ENCODE results near the gene MRM2. TPM values are rescaled to one million over a fixed set of nuclear protein-coding genes. Genes with fewer than 3 reads are reported as not detected.

Gene MRM2
- total and polyA plus RNA-seq, 8 donors: 9.9 to 22.3 (median 17.9) TPM

DNA sequence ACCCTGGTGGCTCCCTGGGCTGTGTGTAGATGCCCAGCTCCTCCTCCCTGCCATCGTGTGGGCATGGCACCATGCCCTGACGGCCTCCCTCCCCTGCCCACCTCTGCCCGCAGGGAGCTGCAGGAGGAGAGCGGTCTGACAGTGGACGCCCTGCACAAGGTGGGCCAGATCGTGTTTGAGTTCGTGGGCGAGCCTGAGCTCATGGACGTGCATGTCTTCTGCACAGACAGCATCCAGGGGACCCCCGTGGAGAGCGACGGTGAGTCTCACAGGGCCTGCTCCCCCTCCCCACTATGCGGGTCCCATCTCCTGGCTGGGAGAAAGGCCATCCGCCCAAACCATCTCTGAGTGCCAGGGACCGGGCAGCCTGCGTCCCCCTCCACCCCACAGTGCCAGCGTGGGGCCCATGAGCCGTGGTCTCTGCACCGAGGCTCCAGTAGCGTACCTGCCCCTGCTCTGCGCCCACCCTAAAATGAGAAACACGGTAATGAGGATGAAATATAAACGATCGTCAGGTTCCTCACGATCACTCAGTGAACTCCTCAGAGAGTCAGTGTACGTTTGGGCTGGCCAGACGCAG lies 7.8 kb upstream of the MRM2 start:
- WGBS, 5 donors: 80 to 86% (median 83%) methylated on average over 15 to 27 of the region's 27 CpGs
- no peak for DNase-seq
- Histone ChIP-seq H3K27me3 (no peaks in the 10 kb centered on the region), H3K9me3 (no peaks in the 10 kb centered on the region), H3K36me3 (peaks cover 10 to 22% (median 19%) of the 10 kb centered on the region in 4 donors), H3K4me3 (no peak overlapping the region), H3K4me1 (peaks cover 0 to 23% (median 2%) of the 10 kb centered on the region in 4 donors), H3K27ac (peak overlapping the region in 2 of 5 donors; percentile 2 to 73)
- intact Hi-C loops (cut with DNase I; ENCODE audit: low total_unique reads): loop anchor here (10.0 kb wide), 1 partner anchor 95 kb away; no protein-coding TSS in a partner anchor
- TF ChIP-seq POLR2AphosphoS5 (IDR thresholded peaks at IDR 0.05) (no peak), EP300 (IDR thresholded peaks at IDR 0.05) (no peak), POLR2A (IDR thresholded peaks at IDR 0.05) (no peak)
- TF ChIP-seq, protein P1, sequence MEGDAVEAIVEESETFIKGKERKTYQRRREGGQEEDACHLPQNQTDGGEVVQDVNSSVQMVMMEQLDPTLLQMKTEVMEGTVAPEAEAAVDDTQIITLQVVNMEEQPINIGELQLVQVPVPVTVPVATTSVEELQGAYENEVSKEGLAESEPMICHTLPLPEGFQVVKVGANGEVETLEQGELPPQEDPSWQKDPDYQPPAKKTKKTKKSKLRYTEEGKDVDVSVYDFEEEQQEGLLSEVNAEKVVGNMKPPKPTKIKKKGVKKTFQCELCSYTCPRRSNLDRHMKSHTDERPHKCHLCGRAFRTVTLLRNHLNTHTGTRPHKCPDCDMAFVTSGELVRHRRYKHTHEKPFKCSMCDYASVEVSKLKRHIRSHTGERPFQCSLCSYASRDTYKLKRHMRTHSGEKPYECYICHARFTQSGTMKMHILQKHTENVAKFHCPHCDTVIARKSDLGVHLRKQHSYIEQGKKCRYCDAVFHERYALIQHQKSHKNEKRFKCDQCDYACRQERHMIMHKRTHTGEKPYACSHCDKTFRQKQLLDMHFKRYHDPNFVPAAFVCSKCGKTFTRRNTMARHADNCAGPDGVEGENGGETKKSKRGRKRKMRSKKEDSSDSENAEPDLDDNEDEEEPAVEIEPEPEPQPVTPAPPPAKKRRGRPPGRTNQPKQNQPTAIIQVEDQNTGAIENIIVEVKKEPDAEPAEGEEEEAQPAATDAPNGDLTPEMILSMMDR (IDR thresholded peaks at IDR 0.05): no peak

DNA sequence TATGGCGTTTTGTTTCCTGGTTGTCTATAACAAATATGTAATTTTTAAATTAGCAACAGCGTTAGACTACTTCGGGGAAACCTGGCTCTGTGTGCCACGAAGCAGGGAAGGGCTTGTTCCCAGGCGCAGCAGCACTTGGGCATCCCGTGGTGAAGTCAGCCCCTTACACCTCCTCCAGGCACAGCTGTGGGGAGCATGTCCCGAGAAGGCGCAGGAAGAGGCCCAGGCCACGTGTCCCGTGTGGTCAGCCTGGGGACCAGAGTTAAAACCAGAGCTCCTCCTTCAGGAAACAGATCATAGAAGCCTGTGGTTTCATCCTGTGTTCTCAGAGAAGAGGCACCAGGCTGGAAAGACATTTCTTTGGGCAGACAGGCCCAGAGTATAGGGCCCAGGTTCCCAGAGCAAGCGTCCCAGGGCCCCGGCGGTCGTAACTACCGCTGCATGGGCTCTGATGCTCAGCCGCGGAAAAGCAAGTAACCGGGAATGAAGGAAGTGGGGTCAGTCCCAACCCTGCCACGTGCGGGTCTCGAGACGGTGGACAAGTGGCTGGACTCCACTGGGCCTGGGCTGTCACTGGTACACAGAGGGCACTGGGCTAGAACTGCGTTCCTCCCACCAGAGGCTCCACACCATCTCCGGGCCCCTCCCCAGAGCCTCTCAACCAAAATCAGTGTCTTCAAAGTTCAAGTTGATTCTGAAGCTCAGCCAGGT lies 7.1 kb upstream of the MRM2 start:
- 39 to 58% (median 53%) methylated on average over 11 to 24 of the region's 24 CpGs for WGBS, 5 donors
- H3K27ac ChIP-seq: peak overlapping the region; percentile 2 to 73 (median 19)
- peak in 1 of 2 donors; percentile 76 for DNase-seq

GRCh38 chr7:2247141-2247995 lies 5.4 kb upstream of the MRM2 start:
- peak in 1 of 2 donors; percentile 55 for DNase-seq
- intact Hi-C loops (cut with DNase I; ENCODE audit: low total_unique reads): loop anchor here (10.0 kb wide), 1 partner anchor 97 kb away; no protein-coding TSS in a partner anchor
- Histone ChIP-seq H3K4me3 (no peak overlapping the region), H3K9me3 (no peaks in the 10 kb centered on the region), H3K4me1 (peaks cover 7 to 33% (median 12%) of the 10 kb centered on the region in 4 donors), H3K36me3 (peaks cover 0 to 6% (median 3%) of the 10 kb centered on the region in 4 donors), H3K27ac (no peak overlapping the region), H3K27me3 (no peaks in the 10 kb centered on the region)
- no peak for TF ChIP-seq POLR2A (IDR thresholded peaks at IDR 0.05)
- TF ChIP-seq, protein P1 (IDR thresholded peaks at IDR 0.05): peak in 4 of 7 experiments; percentile 33 to 44 (median 38)
- WGBS, 5 donors: 72 to 80% (median 75%) methylated on average over 27 to 36 of the region's 36 CpGs

More for the DNA sequence above, 7.1 kb upstream of the MRM2 start:
- intact Hi-C loops (cut with DNase I; ENCODE audit: low total_unique reads): loop anchor here (10.0 kb wide), 1 partner anchor 96 kb away; no protein-coding TSS in a partner anchor
- Histone ChIP-seq H3K27me3 (no peaks in the 10 kb centered on the region), H3K36me3 (peaks cover 3 to 15% (median 12%) of the 10 kb centered on the region in 4 donors), H3K4me1 (peaks cover 0 to 23% (median 2%) of the 10 kb centered on the region in 4 donors), H3K9me3 (no peaks in the 10 kb centered on the region), H3K4me3 (no peak overlapping the region)
- peak in 1 of 3 donors; percentile 7 for TF ChIP-seq POLR2AphosphoS5 (IDR thresholded peaks at IDR 0.05)
- no peak for TF ChIP-seq POLR2A (IDR thresholded peaks at IDR 0.05)

GRCh38 chr7:2245883-2246675 lies 4.1 kb upstream of the MRM2 start:
- intact Hi-C loops (cut with DNase I; ENCODE audit: low total_unique reads): loop anchor here (10.0 kb wide), 1 partner anchor 99 kb away; no protein-coding TSS in a partner anchor
- Histone ChIP-seq H3K4me3 (no peak overlapping the region), H3K27ac (no peak overlapping the region), H3K36me3 (peaks cover 0 to 3% (median 0%) of the 10 kb centered on the region in 4 donors), H3K9me3 (no peaks in the 10 kb centered on the region), H3K4me1 (peaks cover 12 to 41% (median 19%) of the 10 kb centered on the region in 4 donors), H3K27me3 (no peaks in the 10 kb centered on the region)
- 62 to 75% (median 75%) methylated on average over 18 to 22 of the region's 22 CpGs for WGBS, 5 donors
- TF ChIP-seq, protein P1 (IDR thresholded peaks at IDR 0.05): no peak
- TF ChIP-seq POLR2AphosphoS5 (IDR thresholded peaks at IDR 0.05) (no peak), EP300 (IDR thresholded peaks at IDR 0.05) (no peak), POLR2A (IDR thresholded peaks at IDR 0.05) (no peak)
- DNase-seq: peak; percentile 28 to 62

Measured in stomach (tissue), 9 donors.